ENCODE results near the gene CD2AP.
"Not testable (repeated sequence)": the region's sequence is repeated elsewhere in the genome, so short reads cannot be mapped to it uniquely, and the experiment has no call there.

CD2AP gene, protein sequence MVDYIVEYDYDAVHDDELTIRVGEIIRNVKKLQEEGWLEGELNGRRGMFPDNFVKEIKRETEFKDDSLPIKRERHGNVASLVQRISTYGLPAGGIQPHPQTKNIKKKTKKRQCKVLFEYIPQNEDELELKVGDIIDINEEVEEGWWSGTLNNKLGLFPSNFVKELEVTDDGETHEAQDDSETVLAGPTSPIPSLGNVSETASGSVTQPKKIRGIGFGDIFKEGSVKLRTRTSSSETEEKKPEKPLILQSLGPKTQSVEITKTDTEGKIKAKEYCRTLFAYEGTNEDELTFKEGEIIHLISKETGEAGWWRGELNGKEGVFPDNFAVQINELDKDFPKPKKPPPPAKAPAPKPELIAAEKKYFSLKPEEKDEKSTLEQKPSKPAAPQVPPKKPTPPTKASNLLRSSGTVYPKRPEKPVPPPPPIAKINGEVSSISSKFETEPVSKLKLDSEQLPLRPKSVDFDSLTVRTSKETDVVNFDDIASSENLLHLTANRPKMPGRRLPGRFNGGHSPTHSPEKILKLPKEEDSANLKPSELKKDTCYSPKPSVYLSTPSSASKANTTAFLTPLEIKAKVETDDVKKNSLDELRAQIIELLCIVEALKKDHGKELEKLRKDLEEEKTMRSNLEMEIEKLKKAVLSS

GRCh38 chr6:47477497-47478232 is at the start of gene CD2AP:
Gene CD2AP, plus strand, starts transcription at chr6:47477789. Its CDS starts 456 bp downstream, at chr6:47478245.
- peak; percentile 80 to 84 for DNase-seq (ENCODE audit: extremely low read depth in 1 of 2, low read depth in 1 of 2)

- no peak for DNase-seq (ENCODE audit: extremely low read depth in 1 of 2, low read depth in 1 of 2)
Observed at GRCh38 chr6:47428288-47428687, 49.3 kb upstream of the CD2AP start.

GRCh38 chr6:47428746-47429664 is 48.6 kb upstream of the CD2AP start:
- no peak for DNase-seq (ENCODE audit: extremely low read depth in 1 of 2, low read depth in 1 of 2)

DNA sequence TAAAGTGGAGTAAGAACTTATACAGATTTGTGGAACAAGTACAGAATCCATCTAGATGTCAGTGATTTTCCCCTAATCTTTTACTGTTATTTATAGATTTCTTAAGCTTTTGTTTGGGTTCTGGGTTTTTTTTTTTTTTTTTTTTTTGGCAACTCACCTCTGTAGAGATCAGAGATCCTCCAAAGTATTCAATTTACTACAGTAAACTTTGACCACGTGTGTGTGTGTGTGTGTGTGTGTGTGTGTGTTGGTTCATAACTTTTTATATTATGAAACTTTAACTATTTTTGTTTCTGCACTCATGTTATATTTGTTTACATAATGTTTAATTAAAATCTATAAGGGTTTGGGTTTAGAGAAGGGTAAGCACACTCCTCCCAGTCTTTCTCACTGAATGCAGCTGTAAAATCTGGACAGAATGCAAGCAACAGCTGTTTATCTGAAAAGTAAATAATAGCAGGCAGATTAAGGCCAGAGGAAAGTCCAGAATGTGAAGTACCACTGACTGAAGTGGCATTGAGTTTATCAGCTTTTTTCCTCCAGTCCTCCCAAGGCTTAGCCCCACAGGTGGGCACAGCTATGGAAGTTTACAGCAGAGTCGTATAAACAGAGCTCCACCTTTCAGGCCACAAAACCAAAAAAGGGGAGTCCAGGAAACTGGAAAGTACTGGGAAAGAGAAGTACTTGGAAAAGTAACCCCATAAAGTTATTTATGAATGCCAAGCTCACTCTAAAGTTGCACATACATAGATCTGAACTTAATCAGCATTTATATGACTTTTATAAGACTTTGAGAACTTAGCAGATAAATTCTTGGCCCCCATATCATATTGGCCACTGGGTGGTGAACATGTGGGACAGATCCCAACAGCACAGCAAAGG is 43.0 kb upstream of the CD2AP start:
- DNase-seq (ENCODE audit: extremely low read depth in 1 of 2, low read depth in 1 of 2) = no peak

DNA sequence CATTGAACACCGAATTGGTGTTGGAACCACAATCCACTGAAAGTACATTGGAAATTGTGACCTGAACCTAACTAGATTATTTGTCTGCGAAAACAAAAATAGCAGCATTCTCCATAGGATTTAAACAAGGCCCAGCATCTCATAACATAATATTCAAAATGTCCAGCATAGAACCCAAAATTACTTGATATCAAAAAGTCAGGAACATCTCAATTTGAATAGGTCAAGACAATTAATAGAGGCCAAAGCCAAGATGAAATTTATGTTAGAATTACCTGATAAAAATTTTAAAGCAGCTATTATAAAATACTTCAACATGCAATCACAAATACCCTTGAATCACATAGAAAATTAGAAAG is 42.4 kb upstream of the CD2AP start:
- no peak for DNase-seq (ENCODE audit: extremely low read depth in 1 of 2, low read depth in 1 of 2)

DNA sequence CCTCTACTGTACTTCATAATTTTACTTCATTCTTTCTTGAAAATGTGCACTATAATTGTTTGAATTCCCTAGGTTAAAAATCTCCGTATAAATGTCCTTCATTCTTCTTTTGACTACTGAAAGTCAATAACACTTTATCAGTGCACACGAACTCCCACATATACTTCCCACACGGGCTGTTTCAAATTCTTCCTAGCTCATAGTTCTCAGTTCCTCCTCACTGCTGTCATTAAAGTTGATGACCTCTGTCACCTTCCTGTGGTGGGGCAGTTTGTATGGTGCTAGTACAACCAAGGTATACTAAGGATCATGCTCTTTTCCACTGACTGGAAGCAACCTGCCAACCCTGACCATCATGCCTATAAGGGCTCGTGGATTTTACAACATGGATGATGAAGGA is 40.0 kb upstream of the CD2AP start:
- no peak for DNase-seq (ENCODE audit: extremely low read depth in 1 of 2, low read depth in 1 of 2)

GRCh38 chr6:47438481-47439347 is 38.9 kb upstream of the CD2AP start:
- DNase-seq (ENCODE audit: extremely low read depth in 1 of 2, low read depth in 1 of 2) = no peak

DNA sequence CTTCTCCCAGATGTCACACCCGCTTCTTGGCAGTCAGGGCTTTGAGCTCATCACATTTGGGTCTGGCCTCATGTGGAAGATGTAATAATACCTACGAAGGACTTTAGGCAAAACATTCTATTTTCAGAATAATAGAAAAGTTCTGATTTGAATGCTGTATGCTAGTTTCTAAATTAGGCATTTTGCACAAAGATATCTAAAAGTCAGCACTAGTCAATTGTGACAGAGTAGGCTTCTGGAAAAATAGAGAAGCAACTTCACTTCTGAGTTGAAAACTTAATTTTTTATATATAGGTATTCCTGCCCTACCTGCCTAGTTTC is 38.3 kb upstream of the CD2AP start:
- no peak for DNase-seq (ENCODE audit: extremely low read depth in 1 of 2, low read depth in 1 of 2)

GRCh38 chr6:47440719-47441118 is 36.9 kb upstream of the CD2AP start:
- DNase-seq (ENCODE audit: extremely low read depth in 1 of 2, low read depth in 1 of 2) = no peak

DNA sequence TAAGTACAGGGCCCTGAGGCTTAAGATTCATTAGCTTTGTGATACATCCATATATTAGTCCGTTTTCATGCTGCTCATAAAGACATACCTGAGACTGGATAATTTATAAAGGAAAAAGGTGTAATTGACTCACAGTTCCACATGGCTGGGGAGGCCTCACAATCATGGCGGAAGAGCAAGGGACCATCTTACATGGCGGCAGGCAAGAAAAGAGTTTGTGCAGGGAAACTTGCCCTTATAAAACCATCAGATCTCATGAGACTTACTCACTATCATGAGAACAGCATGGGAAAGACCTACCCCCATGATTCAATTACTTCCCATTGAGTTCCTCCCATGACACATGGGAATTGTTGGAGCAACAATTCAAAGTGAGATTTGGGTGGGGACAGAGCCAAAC is 32.6 kb upstream of the CD2AP start:
- not testable (repeated sequence) for DNase-seq (ENCODE audit: extremely low read depth in 1 of 2, low read depth in 1 of 2)

DNA sequence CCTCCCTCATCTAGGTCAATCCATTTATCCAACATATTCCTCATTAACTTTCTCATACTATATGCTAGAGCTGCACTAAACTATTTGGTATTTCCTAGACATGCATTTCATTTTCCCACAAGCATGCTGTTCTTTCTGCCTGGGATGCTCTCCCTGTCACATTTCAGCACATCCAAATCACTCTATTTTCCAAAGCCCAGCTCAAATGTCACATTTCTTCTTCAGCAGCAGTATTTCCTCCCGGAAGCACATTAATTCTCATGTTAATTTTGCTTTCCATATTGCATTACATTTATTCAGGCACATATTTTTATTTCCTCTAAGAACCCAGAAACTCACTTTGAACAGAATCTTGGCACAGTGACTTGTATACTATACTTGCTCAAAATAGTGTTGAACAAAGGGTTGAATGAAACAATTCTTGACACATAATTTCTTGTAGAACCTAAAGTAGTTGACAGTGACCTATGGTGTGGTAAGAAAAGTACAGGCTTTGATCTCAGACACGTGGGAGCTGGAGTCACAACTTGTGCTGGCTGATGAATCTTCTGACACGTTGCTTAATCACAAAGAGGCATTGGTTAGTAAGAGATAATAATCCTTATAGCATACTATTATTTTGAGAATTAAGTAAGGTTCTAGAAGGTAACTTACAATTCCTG is 30.8 kb upstream of the CD2AP start:
- no peak for DNase-seq (ENCODE audit: extremely low read depth in 1 of 2, low read depth in 1 of 2)

GRCh38 chr6:47447722-47448121 is 29.9 kb upstream of the CD2AP start:
- no peak for DNase-seq (ENCODE audit: extremely low read depth in 1 of 2, low read depth in 1 of 2)

GRCh38 chr6:47451162-47451561 is 26.4 kb upstream of the CD2AP start:
- no peak for DNase-seq (ENCODE audit: extremely low read depth in 1 of 2, low read depth in 1 of 2)

DNA sequence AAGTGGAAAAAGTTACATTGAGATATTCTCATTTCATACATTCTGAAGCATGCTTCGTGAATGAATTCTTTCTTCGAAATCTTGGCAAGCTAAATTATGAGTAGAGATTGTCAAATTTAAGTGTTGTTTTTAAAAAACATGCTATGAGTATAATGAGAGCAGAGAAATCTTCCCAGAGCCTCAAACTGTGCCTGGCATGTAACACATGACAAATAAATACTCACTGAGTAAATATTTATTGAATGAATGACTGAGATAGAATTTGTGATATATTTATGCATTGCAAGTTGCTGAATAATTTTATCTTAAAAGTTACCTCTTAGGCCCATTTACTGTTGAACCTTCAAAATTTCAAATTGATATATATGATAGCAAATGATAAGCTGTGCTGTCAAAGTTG is 24.7 kb upstream of the CD2AP start:
- DNase-seq (ENCODE audit: extremely low read depth in 1 of 2, low read depth in 1 of 2) = no peak

- DNase-seq (ENCODE audit: extremely low read depth in 1 of 2, low read depth in 1 of 2) = no peak
Observed at GRCh38 chr6:47453372-47453936, 24.1 kb upstream of the CD2AP start.

GRCh38 chr6:47454713-47455396 is 22.7 kb upstream of the CD2AP start:
- no peak for DNase-seq (ENCODE audit: extremely low read depth in 1 of 2, low read depth in 1 of 2)

- DNase-seq (ENCODE audit: extremely low read depth in 1 of 2, low read depth in 1 of 2) = no peak
Observed at GRCh38 chr6:47455533-47456209, 21.9 kb upstream of the CD2AP start.

All from stimulated activated CD8-positive, alpha-beta memory T cell treated with anti-CD3 and anti-CD28 coated beads, Interleukin-7, amount 100 ng/mL, for 48 hours (primary cell).